Measurements from ENCODE around the gene PARVA.

PARVA gene

GRCh38 chr11:12556155-12556554 is 178.8 kb downstream of the PARVA start:
- no peak for DNase-seq (ENCODE audit: low read depth in 2 of 2)

- no peak for DNase-seq (ENCODE audit: low read depth in 2 of 2)
These were observed 179.5 kb downstream of the PARVA start for GRCh38 chr11:12556788-12557384.

- DNase-seq (ENCODE audit: low read depth in 2 of 2): no peak
These were observed 181.6 kb downstream of the PARVA start for GRCh38 chr11:12559011-12559410.

GRCh38 chr11:12560362-12560761 is 183.0 kb downstream of the PARVA start:
- DNase-seq (ENCODE audit: low read depth in 2 of 2): no peak

- no peak for DNase-seq (ENCODE audit: low read depth in 2 of 2)
These were observed 183.5 kb downstream of the PARVA start for GRCh38 chr11:12560861-12561260.

GRCh38 chr11:12564012-12564411 is 186.6 kb downstream of the PARVA start:
- no peak for DNase-seq (ENCODE audit: low read depth in 2 of 2)

- no peak for DNase-seq (ENCODE audit: low read depth in 2 of 2)
These were observed 188.0 kb downstream of the PARVA start for GRCh38 chr11:12565406-12565805.

GRCh38 chr11:12567746-12568460 is 190.5 kb downstream of the PARVA start:
- DNase-seq (ENCODE audit: low read depth in 2 of 2): no peak

GRCh38 chr11:12569499-12570425 is 192.4 kb downstream of the PARVA start:
- no peak for DNase-seq (ENCODE audit: low read depth in 2 of 2)

GRCh38 chr11:12573707-12574485 is 196.5 kb downstream of the PARVA start:
- DNase-seq (ENCODE audit: low read depth in 2 of 2): no peak

GRCh38 chr11:12577725-12578644 is 200.6 kb downstream of the PARVA start:
- no peak for DNase-seq (ENCODE audit: low read depth in 2 of 2)

- DNase-seq (ENCODE audit: low read depth in 2 of 2): no peak
These were observed 204.0 kb downstream of the PARVA start for GRCh38 chr11:12581416-12581815.

GRCh38 chr11:12581923-12582322 is 204.6 kb downstream of the PARVA start:
- DNase-seq (ENCODE audit: low read depth in 2 of 2): no peak

Data from activated CD4-positive, alpha-beta T cell treated with anti-CD3 and anti-CD28 coated beads for 24 hours (primary cell).